Neural cell (in vitro differentiated cells): ENCODE measurements around the gene TENT4B. TPM values are rescaled to one million over a fixed set of nuclear protein-coding genes. Genes with fewer than 3 reads are reported as not detected.

Experiments
- H2AFZ ChIP-seq: fragments of 200-600, 300-800 bp; sonication (generic), shearing (Covaris generic); 2 replicates; pipeline ENCODE4 v1.6.0; 2014; ENCODE audit warnings: low read depth, mild to moderate bottlenecking, antibody characterized with exemption, low read length, moderate library complexity
- H3F3A ChIP-seq: fragments of 200-600 bp; shearing (Covaris generic); 2 replicates; pipeline ENCODE4 v1.6.1; 2016; ENCODE audit warnings: mild to moderate bottlenecking, moderate library complexity, mixed read lengths, antibody characterized with exemption, low read length; ENCODE audit not compliant: insufficient read depth, poor library complexity, severe bottlenecking
- H3K27ac ChIP-seq: fragments of 200-600, 300-800 bp; sonication (generic), shearing (Covaris generic); 2 replicates; pipeline ENCODE4 v1.5.1; 2014; ENCODE audit warnings: mild to moderate bottlenecking, low read length, moderate library complexity
- H3K27me3 ChIP-seq: fragments of 300-800, 200-600 bp; sonication (generic), shearing (Covaris generic); 2 replicates; pipeline ENCODE4 v1.6.0; 2014; ENCODE audit warnings: mild to moderate bottlenecking, low read depth, low read length, moderate library complexity; ENCODE audit not compliant: insufficient read depth
- H3K36me3 ChIP-seq: fragments of 300-800, 200-600 bp; sonication (generic), shearing (Covaris generic); 2 replicates; pipeline ENCODE4 v1.5.1; 2014; ENCODE audit warnings: mild to moderate bottlenecking, antibody characterized with exemption, low read length, moderate library complexity; ENCODE audit not compliant: insufficient read depth
- H3K4me2 ChIP-seq: fragments of 300-800, 200-600 bp; sonication (generic), shearing (Covaris generic); 2 replicates; pipeline ENCODE4 v1.6.0; 2014; ENCODE audit warnings: mild to moderate bottlenecking, low read length
- H3K4me3 ChIP-seq: fragments of 300-800, 200-600 bp; sonication (generic), shearing (Covaris generic); 2 replicates; pipeline ENCODE4 v1.5.1; 2014; ENCODE audit warnings: mild to moderate bottlenecking, low read length, moderate library complexity
- H3K79me2 ChIP-seq: fragments of 200-600 bp; shearing (Covaris generic); replicated peaks from 2 replicates; pipeline ENCODE4 v1.6.0; 2014; ENCODE audit warnings: mild to moderate bottlenecking, low read length, moderate library complexity; ENCODE audit not compliant: insufficient read depth
- H3K9ac ChIP-seq: fragments of 300-800, 200-600 bp; sonication (generic), shearing (Covaris generic); 2 replicates; pipeline ENCODE4 v1.6.1; 2016; ENCODE audit warnings: mild to moderate bottlenecking, low read length, mixed read lengths
- H3K9me2 ChIP-seq: fragments of 200-600 bp; shearing (Covaris generic); 2 replicates; pipeline ENCODE4 v1.6.1; 2016; ENCODE audit warnings: mild to moderate bottlenecking, low read length, mixed read lengths; ENCODE audit not compliant: insufficient read depth
- H3K9me3 ChIP-seq: fragments of 200-600, 300-800 bp; sonication (generic), shearing (Covaris generic); 2 replicates; pipeline ENCODE4 v1.6.1; 2016; ENCODE audit warnings: mild to moderate bottlenecking, mixed run types, low read length, moderate library complexity, mixed read lengths
- H4K20me1 ChIP-seq: fragments of 200-600 bp; shearing (Covaris generic); 2 replicates; pipeline ENCODE4 v1.6.1; 2016; ENCODE audit warnings: mild to moderate bottlenecking, mixed run types; ENCODE audit not compliant: insufficient read depth
- CTCF ChIP-seq: fragments of 450-650 bp; IDR thresholded peaks from 2 replicates; pipeline ENCODE4 v1.5.1; 2014; ENCODE audit warnings: antibody characterized with exemption, mild to moderate bottlenecking, moderate library complexity; ENCODE audit not compliant: poor library complexity, severe bottlenecking
- EP300 ChIP-seq: fragments of 450-650 bp; conservative IDR thresholded peaks from 2 replicates; pipeline ENCODE4 v1.6.1; 2014; ENCODE audit warnings: antibody characterized with exemption, mild to moderate bottlenecking, moderate library complexity; ENCODE audit not compliant: poor library complexity, severe bottlenecking
- EZH2 ChIP-seq: fragments of 200-600, 300-800 bp; shearing (Covaris generic), sonication (generic); IDR thresholded peaks from 2 replicates; pipeline ENCODE4 v1.6.1; 2014; ENCODE audit warnings: antibody characterized with exemption, low read length, borderline replicate concordance, mild to moderate bottlenecking; ENCODE audit not compliant: insufficient read depth, poor library complexity, severe bottlenecking
- MXI1 ChIP-seq: fragments of 450-650 bp; conservative IDR thresholded peaks from 2 replicates; pipeline ENCODE4 v1.6.1; 2014; ENCODE audit warnings: antibody characterized with exemption, mild to moderate bottlenecking; ENCODE audit not compliant: poor library complexity, severe bottlenecking
- POLR2AphosphoS5 ChIP-seq: IDR thresholded peaks from 2 replicates; pipeline ENCODE4 v1.6.1; 2012
- RAD21 ChIP-seq: fragments of 450-650 bp; conservative IDR thresholded peaks from 2 replicates; pipeline ENCODE4 v1.6.1; 2014; ENCODE audit warnings: antibody characterized with exemption, mild to moderate bottlenecking, moderate library complexity
- REST ChIP-seq: IDR thresholded peaks from 2 replicates; pipeline ENCODE4 v1.6.1; 2012; ENCODE audit warnings: borderline replicate concordance
- SMC3 ChIP-seq: fragments of 450-650 bp; conservative IDR thresholded peaks from 2 replicates; pipeline ENCODE4 v1.6.1; 2014; ENCODE audit warnings: antibody characterized with exemption, mild to moderate bottlenecking, moderate library complexity; ENCODE audit not compliant: poor library complexity
- TAF1 ChIP-seq: IDR thresholded peaks from 2 replicates; pipeline ENCODE4 v1.6.1; 2012; ENCODE audit warnings: low read depth
- polyA plus RNA-seq: library from polyadenylated mRNA; depleted of rRNA; stranded (reverse); fragments of >200 nt; gene quantifications from 2 replicates; pipeline ENCODE4 v1.2.3, GENCODE V29; 2014

Gene TENT4B
- polyA plus RNA-seq, 1 donor from 2014 or later = 16.9 TPM

- Histone ChIP-seq H3K9me2 (no peaks in the 10 kb centered on the region), H3K4me3 (no peak overlapping the region), H3K27ac (no peak overlapping the region), H3K9ac (no peak overlapping the region), H3F3A (no peaks in the 10 kb centered on the region), H3K4me2 (no peak overlapping the region), H3K79me2 (peaks cover 5% of the 10 kb centered on the region), H2AFZ (no peak overlapping the region), H3K9me3 (no peaks in the 10 kb centered on the region), H3K36me3 (no peaks in the 10 kb centered on the region), H4K20me1 (no peaks in the 10 kb centered on the region), H3K27me3 (no peaks in the 10 kb centered on the region)
- TF ChIP-seq SMC3 (no peak), TAF1 (no peak), REST (no peak), CTCF (no peak), EZH2 (no peak), RAD21 (no peak), MXI1 (no peak), POLR2AphosphoS5 (no peak), EP300 (no peak)
These were observed 50.6 kb downstream of the TENT4B start for GRCh38 chr16:50203681-50204080.

- H3K79me2 ChIP-seq = no peaks in the 10 kb centered on the region
- H3K36me3 ChIP-seq = no peaks in the 10 kb centered on the region
- H3K9ac ChIP-seq = no peak overlapping the region
- no peak overlapping the region for H2AFZ ChIP-seq
- no peaks in the 10 kb centered on the region for H3K27me3 ChIP-seq
- H3K4me3 ChIP-seq = no peak overlapping the region
- no peaks in the 10 kb centered on the region for H3K9me3 ChIP-seq
- no peak overlapping the region for H3K27ac ChIP-seq
- no peaks in the 10 kb centered on the region for H4K20me1 ChIP-seq
- TF ChIP-seq EP300 (no peak), TAF1 (no peak), SMC3 (no peak), REST (no peak), RAD21 (no peak), EZH2 (no peak), CTCF (no peak), POLR2AphosphoS5 (no peak), MXI1 (no peak)
- H3K4me2 ChIP-seq = no peak overlapping the region
- no peaks in the 10 kb centered on the region for H3K9me2 ChIP-seq
- no peaks in the 10 kb centered on the region for H3F3A ChIP-seq
These were observed 51.5 kb downstream of the TENT4B start for GRCh38 chr16:50204453-50205108.
